Loucy (cell line): ENCODE measurements around the gene TRHDE.

Experiments
- H2AFZ ChIP-seq: fragments of 200-600 bp; sonication (generic); 2 replicates; pipeline ENCODE4 v1.6.0; 2016; ENCODE audit warnings: antibody characterized with exemption, mild to moderate bottlenecking, low read length, moderate library complexity
- H3F3A ChIP-seq: fragments of 200-600 bp; 2 replicates; pipeline ENCODE4 v1.6.0; 2016; ENCODE audit warnings: antibody characterized with exemption, low read depth, mild to moderate bottlenecking
- H3K27me3 ChIP-seq: fragments of 200-600 bp; sonication (generic); 2 replicates; pipeline ENCODE4 v1.6.1; 2014; ENCODE audit warnings: low read length, mild to moderate bottlenecking; ENCODE audit not compliant: insufficient read depth, poor library complexity, severe bottlenecking
- H3K36me3 ChIP-seq: fragments of 200-600 bp; sonication (generic); 2 replicates; pipeline ENCODE4 v1.6.1; 2016; ENCODE audit warnings: low read length; ENCODE audit not compliant: insufficient read depth
- H3K4me1 ChIP-seq: fragments of 200-600 bp; sonication (generic); 2 replicates; pipeline ENCODE4 v1.5.1; 2014; ENCODE audit warnings: low read length, mild to moderate bottlenecking; ENCODE audit not compliant: insufficient read depth, poor library complexity, severe bottlenecking
- H3K4me2 ChIP-seq: fragments of 200-600 bp; sonication (generic); 2 replicates; pipeline ENCODE4 v1.6.0; 2014; ENCODE audit warnings: antibody characterized with exemption, low read length, low read depth, mild to moderate bottlenecking; ENCODE audit not compliant: poor library complexity, severe bottlenecking
- H3K4me3 ChIP-seq: fragments of 200-600 bp; sonication (generic); 2 replicates; pipeline ENCODE4 v1.5.1; 2014; ENCODE audit warnings: low read length, mild to moderate bottlenecking, mixed read lengths; ENCODE audit not compliant: poor library complexity, severe bottlenecking
- H3K79me2 ChIP-seq: fragments of 200-600 bp; sonication (generic); 2 replicates; pipeline ENCODE4 v1.6.1; 2014; ENCODE audit warnings: low read length; ENCODE audit not compliant: insufficient read depth
- H3K9ac ChIP-seq: fragments of 200-600 bp; sonication (generic); 2 replicates; pipeline ENCODE4 v1.6.0; 2014; ENCODE audit warnings: mild to moderate bottlenecking, low read depth, low read length, moderate library complexity; ENCODE audit not compliant: poor library complexity, severe bottlenecking
- H3K9me2 ChIP-seq: fragments of 200-600 bp; sonication (generic); replicated peaks from 2 replicates; pipeline ENCODE4 v1.6.1; 2016; ENCODE audit warnings: low read depth, low read length, mixed read lengths
- H3K9me3 ChIP-seq: fragments of 200-600 bp; sonication (generic); 2 replicates; pipeline ENCODE4 v1.6.1; 2014; ENCODE audit warnings: mild to moderate bottlenecking, antibody characterized with exemption, low read length, low read depth; ENCODE audit not compliant: insufficient read depth
- H4K20me1 ChIP-seq: fragments of 200-600 bp; sonication (generic); 2 replicates; pipeline ENCODE4 v1.6.0; 2014; ENCODE audit warnings: antibody characterized with exemption, low read length, mild to moderate bottlenecking; ENCODE audit not compliant: insufficient read depth, poor library complexity, severe bottlenecking
- CTCF ChIP-seq: fragments of 200-600 bp; sonication (generic); conservative IDR thresholded peaks from 2 replicates; pipeline ENCODE4 v1.5.1; 2014; ENCODE audit warnings: mild to moderate bottlenecking, antibody characterized with exemption, low read length
- EZH2phosphoT487 ChIP-seq: fragments of 200-600 bp; IDR thresholded peaks from 2 replicates; pipeline ENCODE4 v1.6.1; 2018; ENCODE audit warnings: antibody characterized with exemption, mild to moderate bottlenecking, moderate library complexity, borderline replicate concordance

TRHDE gene

GRCh38 chr12:72297666-72298065, 25.5 kb downstream of the TRHDE start:
- no peak overlapping the region for H3K4me2 ChIP-seq

DNA sequence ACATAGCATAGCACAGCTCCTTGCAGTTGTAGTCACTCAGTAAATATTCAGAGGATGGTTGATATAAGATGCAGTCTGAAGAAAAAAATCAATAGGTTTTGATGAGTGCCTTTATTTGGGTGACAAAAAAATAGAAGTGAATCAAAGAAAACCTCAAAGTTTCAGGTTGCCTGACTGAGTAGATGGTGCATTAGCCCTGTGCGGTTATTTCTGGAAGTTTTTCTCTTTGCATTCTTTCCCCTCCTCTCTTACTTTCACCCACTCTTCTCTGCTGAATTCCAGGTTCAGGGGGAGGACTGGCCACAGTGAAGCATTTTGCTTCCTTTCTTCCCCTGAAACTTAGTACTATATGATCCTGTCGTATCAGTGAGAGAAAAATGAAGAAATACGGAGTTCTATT, 28.6 kb downstream of the TRHDE start:
- Histone ChIP-seq H3K9me3 (no peaks in the 10 kb centered on the region), H3K4me2 (no peak overlapping the region)
- TF ChIP-seq CTCF (no peak), EZH2phosphoT487 (no peak)

More at GRCh38 chr12:72297666-72298065, 25.5 kb downstream of the TRHDE start:
- Histone ChIP-seq H3F3A (no peaks in the 10 kb centered on the region), H3K4me3 (no peak overlapping the region), H3K27me3 (no peaks in the 10 kb centered on the region), H3K9ac (no peak overlapping the region), H4K20me1 (no peaks in the 10 kb centered on the region), H3K79me2 (no peaks in the 10 kb centered on the region), H3K4me1 (no peaks in the 10 kb centered on the region), H3K9me3 (no peaks in the 10 kb centered on the region), H2AFZ (no peak overlapping the region), H3K9me2 (no peaks in the 10 kb centered on the region), H3K36me3 (no peaks in the 10 kb centered on the region)
- TF ChIP-seq EZH2phosphoT487 = no peak
- no peak for TF ChIP-seq CTCF

GRCh38 chr12:72304751-72305150, 32.6 kb downstream of the TRHDE start:
- TF ChIP-seq CTCF (no peak), EZH2phosphoT487 (no peak)
- Histone ChIP-seq H4K20me1 (no peaks in the 10 kb centered on the region), H3K4me2 (no peak overlapping the region), H3K4me1 (no peaks in the 10 kb centered on the region), H3K9me2 (no peaks in the 10 kb centered on the region), H3K4me3 (no peak overlapping the region), H3K36me3 (no peaks in the 10 kb centered on the region), H3F3A (no peaks in the 10 kb centered on the region), H3K79me2 (no peaks in the 10 kb centered on the region), H2AFZ (no peak overlapping the region), H3K9ac (no peak overlapping the region), H3K9me3 (no peaks in the 10 kb centered on the region), H3K27me3 (no peaks in the 10 kb centered on the region)

More for the DNA sequence above, 28.6 kb downstream of the TRHDE start:
- H3K27me3 ChIP-seq = no peaks in the 10 kb centered on the region
- no peaks in the 10 kb centered on the region for H3K4me1 ChIP-seq
- H3F3A ChIP-seq = no peaks in the 10 kb centered on the region
- no peaks in the 10 kb centered on the region for H4K20me1 ChIP-seq
- H3K9ac ChIP-seq = no peak overlapping the region
- H3K79me2 ChIP-seq = no peaks in the 10 kb centered on the region
- H3K4me3 ChIP-seq = no peak overlapping the region
- no peak overlapping the region for H2AFZ ChIP-seq
- no peaks in the 10 kb centered on the region for H3K9me2 ChIP-seq
- no peaks in the 10 kb centered on the region for H3K36me3 ChIP-seq
